Stimulated activated naive CD8-positive, alpha-beta T cell treated with anti-CD3 and anti-CD28 coated beads, Interleukin-15, Interleukin-2, amounts not matched to agents 100 ng/mL and 50 ng/mL, for 24 hours (primary cell): ENCODE measurements around the gene IL22RA1.
A peak's percentile ranks its signal among the peaks of the same experiment; 100 is the strongest.

Source experiments
- H3K27ac Mint-ChIP-seq: one replicate; pipeline ENCODE4 v1.8.0; 2021; ENCODE audit warnings: mild to moderate bottlenecking, mixed read lengths
- H3K27me3 Mint-ChIP-seq: one replicate; pipeline ENCODE4 v1.8.0; 2021; ENCODE audit warnings: mixed read lengths
- H3K36me3 Mint-ChIP-seq: one replicate; pipeline ENCODE4 v1.8.0; 2021; ENCODE audit warnings: low read depth, mixed read lengths
- H3K4me1 Mint-ChIP-seq: one replicate; pipeline ENCODE4 v1.8.0; 2021; ENCODE audit warnings: low read depth, mixed read lengths
- H3K4me3 Mint-ChIP-seq: one replicate; pipeline ENCODE4 v1.8.0; 2021; ENCODE audit warnings: mild to moderate bottlenecking, mixed read lengths
- H3K9me3 Mint-ChIP-seq: one replicate; pipeline ENCODE4 v1.8.0; 2021; ENCODE audit warnings: mixed read lengths

The IL22RA1 gene

GRCh38 chr1:24108334-24109165 lies 34.4 kb downstream of the IL22RA1 start:
- H3K36me3 Mint-ChIP-seq = no peaks in the 10 kb centered on the region
- H3K4me1 Mint-ChIP-seq = peaks cover 3% of the 10 kb centered on the region
- H3K9me3 Mint-ChIP-seq = no peaks in the 10 kb centered on the region
- H3K4me3 Mint-ChIP-seq = no peak overlapping the region
- no peak overlapping the region for H3K27ac Mint-ChIP-seq
- peaks cover 14% of the 10 kb centered on the region for H3K27me3 Mint-ChIP-seq

- peaks cover 6% of the 10 kb centered on the region for H3K27me3 Mint-ChIP-seq
- H3K4me1 Mint-ChIP-seq = peaks cover 3% of the 10 kb centered on the region
- no peaks in the 10 kb centered on the region for H3K36me3 Mint-ChIP-seq
- no peak overlapping the region for H3K4me3 Mint-ChIP-seq
- H3K9me3 Mint-ChIP-seq = no peaks in the 10 kb centered on the region
- no peak overlapping the region for H3K27ac Mint-ChIP-seq
Measured at GRCh38 chr1:24107462-24108138, 35.3 kb downstream of the IL22RA1 start.

- Mint-ChIP-seq H3K4me1 (no peaks in the 10 kb centered on the region), H3K9me3 (no peaks in the 10 kb centered on the region), H3K27ac (no peak overlapping the region), H3K27me3 (no peaks in the 10 kb centered on the region), H3K36me3 (no peaks in the 10 kb centered on the region), H3K4me3 (no peak overlapping the region)
Measured at GRCh38 chr1:24105368-24106160, 37.4 kb downstream of the IL22RA1 start.

GRCh38 chr1:24104854-24105253 lies 38.1 kb downstream of the IL22RA1 start:
- no peaks in the 10 kb centered on the region for H3K36me3 Mint-ChIP-seq
- no peaks in the 10 kb centered on the region for H3K27me3 Mint-ChIP-seq
- H3K4me1 Mint-ChIP-seq = no peaks in the 10 kb centered on the region
- no peaks in the 10 kb centered on the region for H3K9me3 Mint-ChIP-seq
- no peak overlapping the region for H3K4me3 Mint-ChIP-seq
- H3K27ac Mint-ChIP-seq = no peak overlapping the region

GRCh38 chr1:24103879-24104278 lies 39.1 kb downstream of the IL22RA1 start:
- Mint-ChIP-seq H3K4me3 (no peak overlapping the region), H3K27me3 (no peaks in the 10 kb centered on the region), H3K4me1 (no peaks in the 10 kb centered on the region), H3K36me3 (no peaks in the 10 kb centered on the region), H3K9me3 (no peaks in the 10 kb centered on the region), H3K27ac (no peak overlapping the region)

GRCh38 chr1:24103408-24103807 lies 39.5 kb downstream of the IL22RA1 start:
- Mint-ChIP-seq H3K27me3 (no peaks in the 10 kb centered on the region), H3K4me3 (no peak overlapping the region), H3K36me3 (no peaks in the 10 kb centered on the region), H3K9me3 (no peaks in the 10 kb centered on the region), H3K27ac (no peak overlapping the region), H3K4me1 (no peaks in the 10 kb centered on the region)

- Mint-ChIP-seq H3K27ac (no peak overlapping the region), H3K4me3 (no peak overlapping the region), H3K27me3 (no peaks in the 10 kb centered on the region)
Measured at GRCh38 chr1:24102961-24103360, 40.0 kb downstream of the IL22RA1 start.

GRCh38 chr1:24101796-24102586 lies 40.9 kb downstream of the IL22RA1 start:
- Mint-ChIP-seq H3K4me1 (no peaks in the 10 kb centered on the region), H3K4me3 (no peak overlapping the region), H3K36me3 (no peaks in the 10 kb centered on the region)

More at GRCh38 chr1:24102961-24103360, 40.0 kb downstream of the IL22RA1 start:
- no peaks in the 10 kb centered on the region for H3K4me1 Mint-ChIP-seq
- H3K36me3 Mint-ChIP-seq = no peaks in the 10 kb centered on the region
- no peaks in the 10 kb centered on the region for H3K9me3 Mint-ChIP-seq

GRCh38 chr1:24100945-24101737 lies 41.8 kb downstream of the IL22RA1 start:
- Mint-ChIP-seq H3K27ac (peak overlapping the region; percentile 38), H3K4me1 (no peaks in the 10 kb centered on the region), H3K27me3 (no peaks in the 10 kb centered on the region), H3K4me3 (no peak overlapping the region), H3K36me3 (no peaks in the 10 kb centered on the region), H3K9me3 (no peaks in the 10 kb centered on the region)

More at GRCh38 chr1:24101796-24102586, 40.9 kb downstream of the IL22RA1 start:
- Mint-ChIP-seq H3K9me3 (no peaks in the 10 kb centered on the region), H3K27me3 (no peaks in the 10 kb centered on the region), H3K27ac (no peak overlapping the region)

GRCh38 chr1:24098943-24099638 lies 43.8 kb downstream of the IL22RA1 start:
- Mint-ChIP-seq H3K27ac (no peak overlapping the region), H3K27me3 (no peaks in the 10 kb centered on the region), H3K4me3 (no peak overlapping the region), H3K9me3 (no peaks in the 10 kb centered on the region), H3K4me1 (no peaks in the 10 kb centered on the region), H3K36me3 (no peaks in the 10 kb centered on the region)

- Mint-ChIP-seq H3K4me3 (no peak overlapping the region), H3K9me3 (no peaks in the 10 kb centered on the region), H3K27me3 (no peaks in the 10 kb centered on the region), H3K4me1 (no peaks in the 10 kb centered on the region), H3K27ac (no peak overlapping the region), H3K36me3 (no peaks in the 10 kb centered on the region)
Measured at GRCh38 chr1:24098102-24098501, 44.8 kb downstream of the IL22RA1 start.

- Mint-ChIP-seq H3K27me3 (no peaks in the 10 kb centered on the region), H3K4me1 (no peaks in the 10 kb centered on the region), H3K27ac (no peak overlapping the region), H3K36me3 (no peaks in the 10 kb centered on the region), H3K4me3 (no peak overlapping the region), H3K9me3 (no peaks in the 10 kb centered on the region)
Measured at GRCh38 chr1:24097663-24098062, 45.3 kb downstream of the IL22RA1 start.

- no peak overlapping the region for H3K27ac Mint-ChIP-seq
- H3K4me1 Mint-ChIP-seq = peaks cover 2% of the 10 kb centered on the region
- no peaks in the 10 kb centered on the region for H3K36me3 Mint-ChIP-seq
- H3K27me3 Mint-ChIP-seq = no peaks in the 10 kb centered on the region
- no peaks in the 10 kb centered on the region for H3K9me3 Mint-ChIP-seq
- H3K4me3 Mint-ChIP-seq = no peak overlapping the region
Measured at GRCh38 chr1:24096739-24097103, 46.2 kb downstream of the IL22RA1 start.
